ENCODE results near the gene CCND1.

GRCh38 chr11:69646493-69647389, 5.8 kb downstream of the CCND1 start:
- 0 out of 2 replicates have a peak, but pooled peaks have one; percentile 11 for TF ChIP-seq CTCF (conservative IDR thresholded peaks at IDR 0.05; ENCODE audit: low read depth, low read length)
- TF ChIP-seq EZH2 (IDR thresholded peaks at IDR 0.05; ENCODE audit: low read length, unreplicated experiment) = no peak
- TF ChIP-seq EZH2phosphoT487 (IDR thresholded peaks at IDR 0.05; ENCODE audit: borderline replicate concordance, low read length) = no peak

Measured in PC-3 (cell line).